ENCODE results near the gene ADAMTS12. TPM values are rescaled to one million over a fixed set of nuclear protein-coding genes. Genes with fewer than 3 reads are reported as not detected.

The ADAMTS12 gene
- total RNA-seq, 1 experiment from 2014 or later: 6.2 TPM

DNA sequence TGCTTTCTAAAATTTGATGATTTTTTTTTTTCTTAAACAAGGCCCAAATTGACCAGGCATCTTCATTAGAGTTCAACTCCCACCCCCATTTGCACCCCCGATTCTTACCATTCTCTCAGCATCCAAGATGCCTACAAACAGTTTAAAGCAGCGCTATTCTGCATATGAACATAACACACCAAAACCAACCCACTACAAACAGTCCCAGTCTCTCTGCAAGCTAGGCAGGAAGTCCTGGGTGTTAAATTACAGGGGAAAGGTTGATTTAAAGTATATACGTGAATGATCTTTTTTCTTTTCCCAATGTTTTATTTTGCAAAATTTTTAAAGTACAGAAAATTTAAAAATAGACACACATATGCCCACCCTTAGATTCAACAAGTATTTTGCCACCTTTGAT lies 127.0 kb downstream of the ADAMTS12 start:
- Histone ChIP-seq H2AK5ac (ENCODE audit: insufficient read length, low read length) (no peak overlapping the region), H4K8ac (replicated peaks; ENCODE audit: insufficient read length, low read depth, low read length) (no peak overlapping the region), H3K9ac (ENCODE audit: extremely low read depth, insufficient read length, low read length) (no peak overlapping the region), H4K20me1 (ENCODE audit: control insufficient read depth, insufficient read depth, insufficient read length) (no peaks in the 10 kb centered on the region), H3K79me2 (ENCODE audit: insufficient read depth, low read length) (no peaks in the 10 kb centered on the region), H3K14ac (ENCODE audit: insufficient read depth, low read length) (no peak overlapping the region), H2BK120ac (ENCODE audit: low read depth, low read length, poor library complexity, severe bottlenecking) (no peak overlapping the region), H2BK12ac (ENCODE audit: insufficient read length, low read depth, low read length) (no peak overlapping the region), H4K91ac (ENCODE audit: insufficient read length, low read depth, low read length) (no peak overlapping the region), H3K23ac (ENCODE audit: insufficient read length, low read depth, low read length) (no peak overlapping the region), H3T11ph (ENCODE audit: low read length) (no peak overlapping the region), H2AFZ (ENCODE audit: low read length) (no peak overlapping the region), H2BK20ac (ENCODE audit: low read depth, low read length, poor library complexity, severe bottlenecking) (no peak overlapping the region), H3K79me1 (ENCODE audit: insufficient read depth, low read depth, low read length, poor library complexity, severe bottlenecking) (no peaks in the 10 kb centered on the region), H3K4ac (ENCODE audit: low read depth, low read length) (no peak overlapping the region), H3K9me3 (ENCODE audit: control insufficient read depth, low read depth, low read length) (no peaks in the 10 kb centered on the region), H3K27ac (ENCODE audit: insufficient read length, low read depth, low read length) (no peak overlapping the region), H3K18ac (ENCODE audit: insufficient read length, low read depth, low read length) (no peak overlapping the region), H2BK5ac (ENCODE audit: insufficient read length, low read length) (no peak overlapping the region), H2BK15ac (ENCODE audit: low read depth, low read length) (no peak overlapping the region), H4K5ac (ENCODE audit: insufficient read length, low read depth, low read length) (no peak overlapping the region), H3K4me1 (ENCODE audit: insufficient read depth, low read length) (peaks cover 21% of the 10 kb centered on the region), H3K56ac (ENCODE audit: insufficient read length, low read depth, low read length) (no peak overlapping the region), H3K23me2 (ENCODE audit: insufficient read length, low read depth, low read length, poor library complexity, severe bottlenecking) (no peaks in the 10 kb centered on the region), H3K27me3 (ENCODE audit: insufficient read depth, low read length) (no peaks in the 10 kb centered on the region), H3K4me2 (ENCODE audit: insufficient read depth, insufficient read length, low read length) (no peak overlapping the region)
- DNase-seq: no peak
- Mint-ChIP-seq H3K9me3 (no peaks in the 10 kb centered on the region; a peak in 1 of 5 replicates), H3K36me3 (ENCODE audit: insufficient read depth in 1 of 3, low read depth in 3 of 3) (no peaks in the 10 kb centered on the region), H3K27ac (peak overlapping the region in 2 of 3 experiments; percentile 5 to 57; a peak in 4 of 7 replicates), H3K27me3 (ENCODE audit: low read depth) (no peaks in the 10 kb centered on the region), H3K4me3 (peak overlapping the region in 1 of 2 experiments; percentile 39; a peak in 2 of 5 replicates), H3K4me1 (peaks cover 48 to 58% of the 10 kb centered on the region in 2 experiments)
- no CpG with 5 or more reads among the region's 3 CpGs for WGBS (ENCODE audit: extremely low coverage, insufficient read length, low lambda C conversion rate)
- TF ChIP-seq, protein P1, sequence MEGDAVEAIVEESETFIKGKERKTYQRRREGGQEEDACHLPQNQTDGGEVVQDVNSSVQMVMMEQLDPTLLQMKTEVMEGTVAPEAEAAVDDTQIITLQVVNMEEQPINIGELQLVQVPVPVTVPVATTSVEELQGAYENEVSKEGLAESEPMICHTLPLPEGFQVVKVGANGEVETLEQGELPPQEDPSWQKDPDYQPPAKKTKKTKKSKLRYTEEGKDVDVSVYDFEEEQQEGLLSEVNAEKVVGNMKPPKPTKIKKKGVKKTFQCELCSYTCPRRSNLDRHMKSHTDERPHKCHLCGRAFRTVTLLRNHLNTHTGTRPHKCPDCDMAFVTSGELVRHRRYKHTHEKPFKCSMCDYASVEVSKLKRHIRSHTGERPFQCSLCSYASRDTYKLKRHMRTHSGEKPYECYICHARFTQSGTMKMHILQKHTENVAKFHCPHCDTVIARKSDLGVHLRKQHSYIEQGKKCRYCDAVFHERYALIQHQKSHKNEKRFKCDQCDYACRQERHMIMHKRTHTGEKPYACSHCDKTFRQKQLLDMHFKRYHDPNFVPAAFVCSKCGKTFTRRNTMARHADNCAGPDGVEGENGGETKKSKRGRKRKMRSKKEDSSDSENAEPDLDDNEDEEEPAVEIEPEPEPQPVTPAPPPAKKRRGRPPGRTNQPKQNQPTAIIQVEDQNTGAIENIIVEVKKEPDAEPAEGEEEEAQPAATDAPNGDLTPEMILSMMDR (conservative IDR thresholded peaks at IDR 0.05): no peak

Measured in H9 (cell line).